Panc1 (cell line): Measurements from ENCODE around the gene FAM53B.

Source experiments
- POLR2AphosphoS5 ChIP-seq: IDR thresholded peaks from 2 replicates; pipeline ENCODE4 v1.6.1; 2012; ENCODE audit warnings: mild to moderate bottlenecking, low read depth, low read length, moderate library complexity
- SIN3A ChIP-seq: IDR thresholded peaks from 2 replicates; pipeline ENCODE4 v1.6.1; 2012; ENCODE audit warnings: low read depth, mild to moderate bottlenecking, low read length, moderate library complexity, borderline replicate concordance; ENCODE audit not compliant: insufficient read depth
- TCF7L2 ChIP-seq: IDR thresholded peaks from 2 replicates; pipeline ENCODE4 v1.6.1; 2011; ENCODE audit warnings: mild to moderate bottlenecking, low read depth, low read length, inconsistent platforms
- TF ChIP-seq, protein P1 (sequence below): fragments of 450-650 bp; IDR thresholded peaks from 2 replicates; pipeline ENCODE4 v1.5.1; 2017; ENCODE audit warnings: mild to moderate bottlenecking
- TF ChIP-seq, protein P2 (sequence below), 2 experiments: IDR thresholded peaks; 2 replicates each; pipeline ENCODE4 v1.6.1; 2011 to 2012; ENCODE audit warnings: low read depth in 2 of 2, control low read depth in 1 of 2, low read length in 1 of 2, mild to moderate bottlenecking in 1 of 2, moderate library complexity in 1 of 2; ENCODE audit not compliant: insufficient read depth in 1 of 2

DNA sequence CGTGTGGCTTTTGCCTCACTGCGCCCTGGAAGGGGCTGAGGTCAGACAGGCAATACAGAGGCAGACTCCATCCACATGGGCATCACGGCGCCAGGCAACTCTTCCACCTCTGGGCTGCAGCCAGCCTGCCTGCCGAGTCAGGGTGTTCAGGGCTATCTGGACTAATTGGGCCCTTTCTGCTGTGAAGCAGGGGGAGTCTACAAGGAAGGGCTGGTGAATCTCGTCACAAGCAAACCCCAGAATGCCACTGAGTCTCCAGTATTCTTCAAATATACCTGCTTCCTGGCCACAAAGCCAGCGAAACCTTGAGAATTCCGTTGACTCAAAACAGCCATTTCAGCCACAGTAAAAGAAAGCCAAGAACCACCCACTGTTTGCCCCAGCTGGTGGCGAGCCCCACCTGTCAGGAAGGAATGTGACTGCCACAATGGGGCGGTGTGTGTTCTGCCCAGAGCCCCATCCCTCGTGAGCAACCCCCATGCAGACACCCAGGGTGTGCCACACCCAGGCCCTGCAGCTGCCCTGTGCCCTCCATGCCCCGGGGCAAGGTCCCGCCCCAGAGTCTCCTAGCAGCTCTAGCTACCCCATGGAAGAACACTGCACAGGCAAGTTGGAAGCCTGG lies 117.3 kb downstream of the FAM53B start:
- TF ChIP-seq, protein P1, sequence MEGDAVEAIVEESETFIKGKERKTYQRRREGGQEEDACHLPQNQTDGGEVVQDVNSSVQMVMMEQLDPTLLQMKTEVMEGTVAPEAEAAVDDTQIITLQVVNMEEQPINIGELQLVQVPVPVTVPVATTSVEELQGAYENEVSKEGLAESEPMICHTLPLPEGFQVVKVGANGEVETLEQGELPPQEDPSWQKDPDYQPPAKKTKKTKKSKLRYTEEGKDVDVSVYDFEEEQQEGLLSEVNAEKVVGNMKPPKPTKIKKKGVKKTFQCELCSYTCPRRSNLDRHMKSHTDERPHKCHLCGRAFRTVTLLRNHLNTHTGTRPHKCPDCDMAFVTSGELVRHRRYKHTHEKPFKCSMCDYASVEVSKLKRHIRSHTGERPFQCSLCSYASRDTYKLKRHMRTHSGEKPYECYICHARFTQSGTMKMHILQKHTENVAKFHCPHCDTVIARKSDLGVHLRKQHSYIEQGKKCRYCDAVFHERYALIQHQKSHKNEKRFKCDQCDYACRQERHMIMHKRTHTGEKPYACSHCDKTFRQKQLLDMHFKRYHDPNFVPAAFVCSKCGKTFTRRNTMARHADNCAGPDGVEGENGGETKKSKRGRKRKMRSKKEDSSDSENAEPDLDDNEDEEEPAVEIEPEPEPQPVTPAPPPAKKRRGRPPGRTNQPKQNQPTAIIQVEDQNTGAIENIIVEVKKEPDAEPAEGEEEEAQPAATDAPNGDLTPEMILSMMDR, result no peak
- TF ChIP-seq, protein P2, sequence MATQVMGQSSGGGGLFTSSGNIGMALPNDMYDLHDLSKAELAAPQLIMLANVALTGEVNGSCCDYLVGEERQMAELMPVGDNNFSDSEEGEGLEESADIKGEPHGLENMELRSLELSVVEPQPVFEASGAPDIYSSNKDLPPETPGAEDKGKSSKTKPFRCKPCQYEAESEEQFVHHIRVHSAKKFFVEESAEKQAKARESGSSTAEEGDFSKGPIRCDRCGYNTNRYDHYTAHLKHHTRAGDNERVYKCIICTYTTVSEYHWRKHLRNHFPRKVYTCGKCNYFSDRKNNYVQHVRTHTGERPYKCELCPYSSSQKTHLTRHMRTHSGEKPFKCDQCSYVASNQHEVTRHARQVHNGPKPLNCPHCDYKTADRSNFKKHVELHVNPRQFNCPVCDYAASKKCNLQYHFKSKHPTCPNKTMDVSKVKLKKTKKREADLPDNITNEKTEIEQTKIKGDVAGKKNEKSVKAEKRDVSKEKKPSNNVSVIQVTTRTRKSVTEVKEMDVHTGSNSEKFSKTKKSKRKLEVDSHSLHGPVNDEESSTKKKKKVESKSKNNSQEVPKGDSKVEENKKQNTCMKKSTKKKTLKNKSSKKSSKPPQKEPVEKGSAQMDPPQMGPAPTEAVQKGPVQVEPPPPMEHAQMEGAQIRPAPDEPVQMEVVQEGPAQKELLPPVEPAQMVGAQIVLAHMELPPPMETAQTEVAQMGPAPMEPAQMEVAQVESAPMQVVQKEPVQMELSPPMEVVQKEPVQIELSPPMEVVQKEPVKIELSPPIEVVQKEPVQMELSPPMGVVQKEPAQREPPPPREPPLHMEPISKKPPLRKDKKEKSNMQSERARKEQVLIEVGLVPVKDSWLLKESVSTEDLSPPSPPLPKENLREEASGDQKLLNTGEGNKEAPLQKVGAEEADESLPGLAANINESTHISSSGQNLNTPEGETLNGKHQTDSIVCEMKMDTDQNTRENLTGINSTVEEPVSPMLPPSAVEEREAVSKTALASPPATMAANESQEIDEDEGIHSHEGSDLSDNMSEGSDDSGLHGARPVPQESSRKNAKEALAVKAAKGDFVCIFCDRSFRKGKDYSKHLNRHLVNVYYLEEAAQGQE (IDR thresholded peaks at IDR 0.05; ENCODE audit: insufficient read depth in 1 of 2, low read depth in 2 of 2, low read length in 1 of 2), result no peak
- TF ChIP-seq TCF7L2 (no peak), POLR2AphosphoS5 (no peak), SIN3A (no peak)
